Mucosa of rectum (tissue), 2 donors: Measurements from ENCODE around the gene ADARB2.

Experiments
- H3K27ac ChIP-seq, 2 donors: one replicate each; pipeline ENCODE4 v1.7.0; 2013; ENCODE audit warnings: inconsistent platforms in 2 of 2, low read depth in 2 of 2, low read length in 2 of 2
- H3K27me3 ChIP-seq, 2 donors: one replicate each; pipeline ENCODE4 v1.7.0; 2013; ENCODE audit warnings: low read length in 2 of 2; ENCODE audit not compliant: control insufficient read depth in 2 of 2, insufficient read depth in 2 of 2
- H3K36me3 ChIP-seq, 2 donors: one replicate each; pipeline ENCODE4 v1.7.0; 2013; ENCODE audit warnings: low read length in 2 of 2; ENCODE audit not compliant: control insufficient read depth in 2 of 2, insufficient read depth in 2 of 2
- H3K4me1 ChIP-seq, 2 donors: one replicate each; pipeline ENCODE4 v1.7.0; 2013; ENCODE audit warnings: low read length in 2 of 2, mild to moderate bottlenecking in 1 of 2; ENCODE audit not compliant: control insufficient read depth in 2 of 2, insufficient read depth in 2 of 2
- H3K4me3 ChIP-seq, 2 donors: one replicate each; pipeline ENCODE4 v1.7.0; 2013; ENCODE audit warnings: low read length in 2 of 2
- H3K9ac ChIP-seq, 2 donors: one replicate each; pipeline ENCODE4 v1.7.0; 2013; ENCODE audit warnings: low read length in 2 of 2, low read depth in 1 of 2, mild to moderate bottlenecking in 1 of 2
- H3K9me3 ChIP-seq, 2 donors: one replicate each; pipeline ENCODE4 v1.7.0; 2013; ENCODE audit warnings: low read length in 2 of 2; ENCODE audit not compliant: control insufficient read depth in 2 of 2
- donor health status: healthy.
- donor health status: Normal muscosa, but diverticular disease.

The ADARB2 gene

DNA sequence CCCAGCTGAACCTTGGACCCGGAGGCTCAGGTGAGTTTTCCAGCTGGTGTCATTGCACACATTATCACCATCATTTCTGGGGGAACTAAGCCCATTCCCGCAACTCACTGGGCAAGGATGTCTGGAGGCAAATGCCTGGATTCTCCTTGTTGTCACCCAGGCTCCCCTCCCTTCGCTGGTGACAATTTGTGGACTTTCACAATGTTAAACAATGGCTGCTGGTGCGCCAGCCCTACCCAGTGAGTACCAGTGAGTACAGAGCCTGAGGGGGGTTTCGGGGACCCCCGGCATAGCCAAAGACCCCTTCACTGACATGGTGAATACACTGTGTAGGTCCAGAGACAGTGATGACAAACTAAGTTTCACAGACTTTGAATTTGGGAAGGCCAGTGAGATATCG, 189.2 kb downstream of the ADARB2 start:
- H3K27ac ChIP-seq = no peak overlapping the region

DNA sequence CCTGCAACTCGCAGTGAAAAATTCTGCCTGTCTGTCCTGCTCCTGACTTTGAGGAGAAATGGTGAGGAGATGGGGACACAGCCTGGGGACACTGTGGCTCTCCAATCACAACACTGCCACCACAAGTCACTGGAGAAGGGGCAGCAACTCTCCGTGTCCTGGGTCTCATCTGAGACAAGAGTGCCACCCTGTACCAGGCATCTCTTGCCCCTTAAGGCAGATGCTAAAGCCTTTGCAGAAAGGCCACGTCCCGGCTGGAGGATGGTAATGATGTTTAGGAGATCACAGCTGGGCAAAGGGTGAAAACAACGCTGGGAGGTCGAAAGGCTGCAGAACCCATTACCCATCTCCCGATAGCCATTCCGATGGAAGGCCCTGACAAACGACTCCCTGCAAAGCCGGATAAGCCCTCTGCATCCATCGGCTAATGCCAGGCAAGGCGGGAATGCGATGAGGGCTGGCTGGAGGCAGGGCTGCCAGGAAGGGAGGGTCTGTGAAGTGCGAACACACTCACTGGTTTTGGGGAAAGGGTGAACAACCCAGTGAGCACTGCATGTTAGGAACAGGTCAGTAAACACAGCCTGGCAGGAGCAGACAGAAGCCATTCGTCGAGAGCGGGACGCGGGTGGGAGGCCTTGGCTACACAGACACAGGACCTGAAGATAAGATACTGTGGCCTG, 190.8 kb downstream of the ADARB2 start:
- Histone ChIP-seq H3K27ac (no peak overlapping the region), H3K4me1 (no peaks in the 10 kb centered on the region), H3K9ac (no peak overlapping the region), H3K9me3 (peaks cover 0 to 3% of the 10 kb centered on the region in 2 donors), H3K27me3 (peaks cover 0 to 3% of the 10 kb centered on the region in 2 donors), H3K4me3 (no peak overlapping the region), H3K36me3 (no peaks in the 10 kb centered on the region)

More for the DNA sequence above, 189.2 kb downstream of the ADARB2 start:
- no peaks in the 10 kb centered on the region for H3K4me1 ChIP-seq
- H3K36me3 ChIP-seq = no peaks in the 10 kb centered on the region
- no peak overlapping the region for H3K9ac ChIP-seq
- peaks cover 0 to 3% of the 10 kb centered on the region in 2 donors for H3K9me3 ChIP-seq
- no peak overlapping the region for H3K4me3 ChIP-seq
- H3K27me3 ChIP-seq = peaks cover 0 to 3% of the 10 kb centered on the region in 2 donors

DNA sequence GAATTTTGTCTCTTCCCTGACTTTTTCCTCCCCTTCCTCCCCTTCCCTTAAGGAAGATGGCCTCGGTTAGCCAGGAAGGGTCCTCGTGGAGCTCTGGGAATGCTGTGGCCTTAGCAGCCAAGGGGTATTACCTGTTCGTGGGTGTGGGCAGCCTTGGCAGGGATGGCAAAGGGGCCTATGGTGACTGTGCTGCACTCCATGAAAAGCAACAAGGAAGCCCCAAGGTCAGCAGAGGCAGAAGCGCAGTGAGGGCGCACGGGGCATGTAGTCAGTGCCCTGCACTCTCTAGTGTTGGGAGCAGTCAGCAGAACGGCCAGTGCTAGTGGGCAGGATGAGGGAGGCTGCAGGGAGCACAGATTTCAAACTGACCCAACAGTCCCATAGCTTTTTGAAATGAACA, 191.8 kb downstream of the ADARB2 start:
- no peaks in the 10 kb centered on the region for H3K4me1 ChIP-seq
- H3K27me3 ChIP-seq = peaks cover 0 to 3% of the 10 kb centered on the region in 2 donors
- no peak overlapping the region for H3K27ac ChIP-seq
- H3K9ac ChIP-seq = no peak overlapping the region
- H3K4me3 ChIP-seq = no peak overlapping the region
- H3K36me3 ChIP-seq = no peaks in the 10 kb centered on the region
- H3K9me3 ChIP-seq = peaks cover 0 to 3% of the 10 kb centered on the region in 2 donors

DNA sequence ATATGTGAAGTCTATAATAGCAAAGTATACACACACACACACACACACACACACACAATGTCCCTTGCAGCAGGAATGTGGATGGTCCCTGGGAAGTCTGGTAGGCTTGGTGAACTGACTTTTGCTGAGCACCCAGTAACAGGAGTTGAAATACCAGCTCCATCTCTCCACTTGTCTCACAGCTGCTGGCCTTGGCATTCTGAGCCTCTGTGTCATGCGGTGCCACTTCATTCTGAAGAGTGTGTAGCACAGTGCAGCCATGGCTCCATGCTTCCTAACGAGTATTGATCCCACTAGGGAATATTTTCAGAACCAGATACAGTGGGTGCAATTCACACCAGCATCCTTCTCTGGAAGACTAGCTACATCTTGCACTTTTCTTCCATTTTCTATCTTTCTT, 192.4 kb downstream of the ADARB2 start:
- H3K36me3 ChIP-seq = no peaks in the 10 kb centered on the region
- H3K9me3 ChIP-seq = peaks cover 0 to 3% of the 10 kb centered on the region in 2 donors
- H3K4me1 ChIP-seq = no peaks in the 10 kb centered on the region
- H3K27me3 ChIP-seq = peaks cover 0 to 3% of the 10 kb centered on the region in 2 donors
- no peak overlapping the region for H3K9ac ChIP-seq
- no peak overlapping the region for H3K27ac ChIP-seq
- H3K4me3 ChIP-seq = no peak overlapping the region

DNA sequence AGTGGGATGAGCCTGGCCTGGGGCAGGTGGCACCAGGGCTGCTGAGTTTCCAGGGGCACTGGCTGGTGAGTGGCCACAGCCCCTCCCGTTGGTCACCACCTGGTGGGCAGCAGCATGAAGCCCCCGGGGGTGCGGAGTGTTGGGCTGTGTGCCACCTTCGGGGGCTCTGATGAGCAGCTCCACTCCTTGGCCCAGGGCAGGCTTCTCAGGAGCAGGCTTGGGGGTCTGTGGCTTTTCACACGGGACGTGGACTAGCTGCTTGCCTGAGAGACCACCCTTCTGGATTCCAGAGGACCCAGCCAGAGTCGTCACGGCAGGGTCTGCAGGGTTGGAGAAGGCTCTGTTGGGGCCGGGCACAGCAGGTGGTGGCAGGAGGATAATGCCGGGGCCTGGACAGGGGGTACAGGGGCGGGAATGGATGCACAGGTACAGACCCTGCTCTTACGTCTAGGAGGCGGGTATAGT, 193.1 kb downstream of the ADARB2 start:
- Histone ChIP-seq H3K9ac (no peak overlapping the region), H3K4me3 (no peak overlapping the region), H3K27ac (no peak overlapping the region), H3K27me3 (peaks cover 0 to 3% of the 10 kb centered on the region in 2 donors), H3K4me1 (no peaks in the 10 kb centered on the region), H3K9me3 (peaks cover 0 to 3% of the 10 kb centered on the region in 2 donors), H3K36me3 (no peaks in the 10 kb centered on the region)

DNA sequence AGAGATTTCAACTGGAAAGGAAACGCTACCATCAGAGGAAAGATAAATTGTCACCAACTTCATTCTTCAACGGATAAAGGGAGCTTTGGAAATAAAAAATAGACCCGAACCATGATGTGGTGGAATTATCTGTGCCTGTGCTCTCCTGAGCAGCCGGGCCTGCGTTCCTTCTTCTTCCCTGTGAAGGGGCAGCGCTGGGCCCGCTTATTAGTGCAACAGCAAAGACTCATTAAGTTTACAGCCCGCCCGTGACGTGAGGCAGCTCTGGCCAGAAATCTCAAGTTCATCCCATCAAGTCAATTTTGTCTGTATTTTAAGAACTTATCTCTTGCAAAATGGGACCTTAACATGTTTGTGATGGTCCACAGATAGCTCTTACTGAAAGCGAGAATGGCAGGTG, 193.7 kb downstream of the ADARB2 start:
- H3K9me3 ChIP-seq = peaks cover 0 to 3% of the 10 kb centered on the region in 2 donors
- H3K36me3 ChIP-seq = no peaks in the 10 kb centered on the region
- no peak overlapping the region for H3K27ac ChIP-seq
- no peak overlapping the region for H3K4me3 ChIP-seq
- H3K27me3 ChIP-seq = peaks cover 0 to 3% of the 10 kb centered on the region in 2 donors
- H3K9ac ChIP-seq = no peak overlapping the region
- H3K4me1 ChIP-seq = no peaks in the 10 kb centered on the region

DNA sequence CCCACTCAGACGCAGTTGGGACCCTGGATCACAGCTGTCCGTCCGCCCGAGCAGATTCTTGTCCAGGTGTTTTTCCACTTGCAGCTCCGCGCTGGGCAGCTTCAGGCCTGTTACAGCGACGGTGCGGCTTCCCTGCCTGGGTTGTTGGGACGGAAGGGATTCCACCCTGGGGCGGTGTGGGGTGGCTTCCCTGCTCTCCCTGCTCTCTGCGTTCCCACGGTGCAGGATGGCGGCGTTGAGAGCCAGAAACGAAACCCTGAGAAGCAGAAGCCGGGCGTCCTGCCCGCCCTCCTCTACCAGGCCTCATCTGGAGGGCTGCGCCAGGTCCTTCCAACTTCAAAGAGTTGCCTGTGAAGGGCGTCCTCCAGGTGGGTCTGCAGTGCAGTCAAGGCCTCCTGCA, 194.4 kb downstream of the ADARB2 start:
- no peaks in the 10 kb centered on the region for H3K36me3 ChIP-seq
- no peaks in the 10 kb centered on the region for H3K4me1 ChIP-seq
- H3K9me3 ChIP-seq = peaks cover 0 to 1% of the 10 kb centered on the region in 2 donors
- H3K9ac ChIP-seq = no peak overlapping the region
- H3K27me3 ChIP-seq = peaks cover 0 to 3% of the 10 kb centered on the region in 2 donors
- H3K27ac ChIP-seq = no peak overlapping the region
- no peak overlapping the region for H3K4me3 ChIP-seq

DNA sequence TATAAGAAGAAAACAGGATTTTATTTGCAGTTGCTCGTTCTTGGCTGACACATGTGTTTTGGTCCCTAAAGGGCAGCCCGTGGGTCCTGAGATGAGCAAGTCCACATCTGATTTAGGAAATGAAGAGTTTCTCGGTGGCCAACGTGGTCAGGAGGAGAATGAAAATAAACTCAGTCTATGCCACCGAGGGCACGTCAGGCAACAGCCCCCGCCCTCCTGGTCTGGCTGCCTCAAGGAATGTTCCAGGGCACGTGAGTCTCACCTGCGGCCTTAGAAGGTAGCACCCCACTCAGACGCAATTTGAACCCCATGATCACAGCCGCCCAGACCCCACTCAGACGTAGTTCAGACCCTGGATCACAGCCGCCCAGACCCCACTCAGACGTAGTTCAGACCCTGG, 197.2 kb downstream of the ADARB2 start:
- Histone ChIP-seq H3K27me3 (no peaks in the 10 kb centered on the region), H3K9ac (no peak overlapping the region), H3K27ac (no peak overlapping the region), H3K36me3 (no peaks in the 10 kb centered on the region), H3K4me1 (no peaks in the 10 kb centered on the region), H3K9me3 (no peaks in the 10 kb centered on the region), H3K4me3 (no peak overlapping the region)

DNA sequence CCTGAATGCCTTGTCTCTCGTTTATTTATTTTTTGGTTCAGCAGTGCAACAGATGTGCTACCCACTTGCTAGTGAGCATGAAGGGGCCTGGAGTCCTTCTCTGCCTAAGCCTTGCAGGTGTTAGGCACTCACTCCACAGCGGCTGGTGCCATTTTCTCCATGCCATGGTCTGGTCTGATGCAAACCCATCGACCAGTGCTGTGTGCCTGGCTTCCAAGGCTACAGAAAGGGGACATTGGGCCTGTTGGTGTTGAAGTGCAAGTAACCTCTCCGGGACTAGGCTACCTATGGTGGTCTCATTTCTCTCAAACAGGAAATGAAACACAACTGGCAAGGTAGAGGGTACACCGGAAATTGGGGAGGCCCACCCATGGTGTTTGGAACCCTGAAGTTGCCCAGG, 198.1 kb downstream of the ADARB2 start:
- no peaks in the 10 kb centered on the region for H3K9me3 ChIP-seq
- H3K4me1 ChIP-seq = no peaks in the 10 kb centered on the region
- H3K36me3 ChIP-seq = no peaks in the 10 kb centered on the region
- H3K27ac ChIP-seq = no peak overlapping the region
- no peaks in the 10 kb centered on the region for H3K27me3 ChIP-seq
- H3K4me3 ChIP-seq = no peak overlapping the region
- H3K9ac ChIP-seq = no peak overlapping the region

DNA sequence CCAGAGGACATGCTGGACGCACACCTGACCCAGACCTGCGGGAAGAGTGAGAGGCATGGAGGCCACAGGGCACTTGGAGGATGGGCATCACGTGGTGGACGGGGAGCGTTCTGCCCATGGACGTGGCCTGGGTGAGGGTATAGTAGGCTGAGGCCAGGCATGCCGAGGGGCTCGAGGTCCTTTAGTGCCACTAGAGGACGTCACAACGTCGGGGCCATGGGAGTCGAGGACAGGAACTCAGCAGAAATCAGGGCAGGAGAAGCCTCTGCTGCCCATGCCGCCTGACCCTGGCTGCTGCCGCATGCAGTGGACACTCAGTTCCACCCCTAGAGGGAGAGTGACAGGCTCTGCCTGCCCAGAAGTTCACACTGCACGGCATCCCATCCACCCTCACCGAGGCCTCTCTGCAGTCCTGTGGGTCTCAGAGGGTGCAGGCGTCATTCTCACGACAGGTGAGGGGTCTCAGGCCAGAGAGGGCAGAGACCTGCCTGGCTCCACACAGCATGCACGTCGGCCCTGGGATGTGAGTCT, 198.7 kb downstream of the ADARB2 start:
- H3K9me3 ChIP-seq = no peaks in the 10 kb centered on the region

More for the DNA sequence above, 198.7 kb downstream of the ADARB2 start:
- Histone ChIP-seq H3K27ac (no peak overlapping the region), H3K27me3 (no peaks in the 10 kb centered on the region), H3K4me3 (no peak overlapping the region), H3K36me3 (no peaks in the 10 kb centered on the region), H3K4me1 (no peaks in the 10 kb centered on the region), H3K9ac (no peak overlapping the region)
